ENCODE results near the gene KIN.
"Not testable (repeated sequence)": the region's sequence is repeated elsewhere in the genome, so short reads cannot be mapped to it uniquely, and the experiment has no call there.

KIN gene

GRCh38 chr10:7738536-7739407 is 49.0 kb downstream of the KIN start:
- Histone ChIP-seq H3K27me3 (ENCODE audit: low read depth) (no peaks in the 10 kb centered on the region), H3K36me3 (replicated peaks) (no peaks in the 10 kb centered on the region), H3K9me3 (no peaks in the 10 kb centered on the region), H3K4me3 (no peak overlapping the region), H3K4me1 (peaks cover 7% of the 10 kb centered on the region)
- no peak for DNase-seq (ENCODE audit: low spot score in 2 of 2)
- in situ Hi-C loops (cut with MboI; ENCODE audit: low sequenced_read_pairs) = no loop called here

GRCh38 chr10:7734821-7735220 is 53.0 kb downstream of the KIN start:
- no peaks in the 10 kb centered on the region for H3K9me3 ChIP-seq
- DNase-seq (ENCODE audit: low spot score in 2 of 2) = no peak
- no peak overlapping the region for H3K4me3 ChIP-seq
- no peaks in the 10 kb centered on the region for H3K36me3 ChIP-seq (replicated peaks)
- in situ Hi-C loops (cut with MboI; ENCODE audit: low sequenced_read_pairs) = no loop called here
- H3K4me1 ChIP-seq = no peaks in the 10 kb centered on the region
- H3K27me3 ChIP-seq (ENCODE audit: low read depth) = no peaks in the 10 kb centered on the region

- DNase-seq (ENCODE audit: low spot score in 2 of 2) = no peak
- in situ Hi-C loops (cut with MboI; ENCODE audit: low sequenced_read_pairs) = no loop called here
- Histone ChIP-seq H3K27me3 (ENCODE audit: low read depth) (peaks cover 8% of the 10 kb centered on the region; the same call in 1 of the 2 replicates), H3K4me3 (no peak overlapping the region), H3K4me1 (no peaks in the 10 kb centered on the region), H3K9me3 (no peaks in the 10 kb centered on the region), H3K36me3 (replicated peaks) (no peaks in the 10 kb centered on the region)
These were observed 64.8 kb downstream of the KIN start for GRCh38 chr10:7722927-7723529.

GRCh38 chr10:7720478-7720877 is 67.3 kb downstream of the KIN start:
- DNase-seq (ENCODE audit: low spot score in 2 of 2) = no peak
- H3K4me3 ChIP-seq = no peak overlapping the region

GRCh38 chr10:7718685-7719084 is 69.1 kb downstream of the KIN start:
- H3K27me3 ChIP-seq (ENCODE audit: low read depth) = no peaks in the 10 kb centered on the region
- H3K36me3 ChIP-seq (replicated peaks) = no peaks in the 10 kb centered on the region
- in situ Hi-C loops (cut with MboI; ENCODE audit: low sequenced_read_pairs) = no loop called here
- no peak overlapping the region for H3K4me3 ChIP-seq
- H3K9me3 ChIP-seq = no peaks in the 10 kb centered on the region
- DNase-seq (ENCODE audit: low spot score in 2 of 2) = no peak
- H3K4me1 ChIP-seq = no peaks in the 10 kb centered on the region

More at GRCh38 chr10:7720478-7720877, 67.3 kb downstream of the KIN start:
- Histone ChIP-seq H3K9me3 (no peaks in the 10 kb centered on the region), H3K36me3 (replicated peaks) (no peaks in the 10 kb centered on the region), H3K27me3 (ENCODE audit: low read depth) (no peaks in the 10 kb centered on the region), H3K4me1 (no peaks in the 10 kb centered on the region)
- in situ Hi-C loops (cut with MboI; ENCODE audit: low sequenced_read_pairs) = no loop called here

- no peak overlapping the region for H3K4me3 ChIP-seq
- H3K27me3 ChIP-seq (ENCODE audit: low read depth) = no peaks in the 10 kb centered on the region
- in situ Hi-C loops (cut with MboI; ENCODE audit: low sequenced_read_pairs) = no loop called here
These were observed 70.0 kb downstream of the KIN start for GRCh38 chr10:7717767-7718166.

GRCh38 chr10:7715515-7715914 is 72.3 kb downstream of the KIN start:
- H3K27me3 ChIP-seq (ENCODE audit: low read depth) = no peaks in the 10 kb centered on the region; the same call in 1 of the 2 replicates
- in situ Hi-C loops (cut with MboI; ENCODE audit: low sequenced_read_pairs) = no loop called here
- no peak for DNase-seq (ENCODE audit: low spot score in 2 of 2)
- H3K36me3 ChIP-seq (replicated peaks) = no peaks in the 10 kb centered on the region
- H3K4me3 ChIP-seq = no peak overlapping the region
- no peaks in the 10 kb centered on the region for H3K9me3 ChIP-seq
- no peaks in the 10 kb centered on the region for H3K4me1 ChIP-seq

More at GRCh38 chr10:7717767-7718166, 70.0 kb downstream of the KIN start:
- no peaks in the 10 kb centered on the region for H3K36me3 ChIP-seq (replicated peaks)
- H3K9me3 ChIP-seq = no peaks in the 10 kb centered on the region
- no peaks in the 10 kb centered on the region for H3K4me1 ChIP-seq
- no peak for DNase-seq (ENCODE audit: low spot score in 2 of 2)

- H3K4me3 ChIP-seq; DNase-seq (ENCODE audit: low spot score in 2 of 2); in situ Hi-C loops (cut with MboI; ENCODE audit: low sequenced_read_pairs); H3K9me3 ChIP-seq; H3K4me1 ChIP-seq; H3K36me3 ChIP-seq (replicated peaks): not testable (repeated sequence)
- H3K27me3 ChIP-seq (ENCODE audit: low read depth) = peaks cover 10% of the 10 kb centered on the region; the same call in 1 of the 2 replicates
These were observed 76.7 kb downstream of the KIN start for GRCh38 chr10:7711075-7711474.

GRCh38 chr10:7710446-7710845 is 77.3 kb downstream of the KIN start:
- Histone ChIP-seq H3K27me3 (ENCODE audit: low read depth) (peaks cover 13% of the 10 kb centered on the region), H3K36me3 (replicated peaks) (no peaks in the 10 kb centered on the region), H3K4me3 (no peak overlapping the region), H3K4me1 (no peaks in the 10 kb centered on the region), H3K9me3 (no peaks in the 10 kb centered on the region)
- in situ Hi-C loops (cut with MboI; ENCODE audit: low sequenced_read_pairs) = no loop called here
- DNase-seq (ENCODE audit: low spot score in 2 of 2) = no peak

GRCh38 chr10:7708832-7709231 is 79.0 kb downstream of the KIN start:
- DNase-seq (ENCODE audit: low spot score in 2 of 2) = no peak
- Histone ChIP-seq H3K9me3 (no peaks in the 10 kb centered on the region), H3K36me3 (replicated peaks) (no peaks in the 10 kb centered on the region), H3K27me3 (ENCODE audit: low read depth) (peaks cover 21% of the 10 kb centered on the region), H3K4me1 (no peaks in the 10 kb centered on the region), H3K4me3 (no peak overlapping the region)
- in situ Hi-C loops (cut with MboI; ENCODE audit: low sequenced_read_pairs) = no loop called here

GRCh38 chr10:7707858-7708622 is 79.8 kb downstream of the KIN start:
- Histone ChIP-seq H3K9me3 (no peaks in the 10 kb centered on the region), H3K27me3 (ENCODE audit: low read depth) (peaks cover 27% of the 10 kb centered on the region), H3K36me3 (replicated peaks) (no peaks in the 10 kb centered on the region), H3K4me1 (no peaks in the 10 kb centered on the region), H3K4me3 (no peak overlapping the region)
- DNase-seq (ENCODE audit: low spot score in 2 of 2) = no peak
- in situ Hi-C loops (cut with MboI; ENCODE audit: low sequenced_read_pairs) = no loop called here

GRCh38 chr10:7707102-7707501 is 80.7 kb downstream of the KIN start:
- DNase-seq (ENCODE audit: low spot score in 2 of 2) = no peak
- no peaks in the 10 kb centered on the region for H3K9me3 ChIP-seq
- in situ Hi-C loops (cut with MboI; ENCODE audit: low sequenced_read_pairs) = no loop called here
- H3K27me3 ChIP-seq (ENCODE audit: low read depth) = peaks cover 27% of the 10 kb centered on the region
- no peaks in the 10 kb centered on the region for H3K4me1 ChIP-seq
- H3K36me3 ChIP-seq (replicated peaks) = no peaks in the 10 kb centered on the region
- H3K4me3 ChIP-seq = no peak overlapping the region

- H3K4me3 ChIP-seq = no peak overlapping the region
- peaks cover 27% of the 10 kb centered on the region for H3K27me3 ChIP-seq (ENCODE audit: low read depth)
- H3K36me3 ChIP-seq (replicated peaks) = no peaks in the 10 kb centered on the region
- in situ Hi-C loops (cut with MboI; ENCODE audit: low sequenced_read_pairs) = no loop called here
- no peaks in the 10 kb centered on the region for H3K4me1 ChIP-seq
- no peak for DNase-seq (ENCODE audit: low spot score in 2 of 2)
- H3K9me3 ChIP-seq = no peaks in the 10 kb centered on the region
These were observed 81.2 kb downstream of the KIN start for GRCh38 chr10:7706534-7707073.
